ENCODE data around the gene EXOG.

DNA sequence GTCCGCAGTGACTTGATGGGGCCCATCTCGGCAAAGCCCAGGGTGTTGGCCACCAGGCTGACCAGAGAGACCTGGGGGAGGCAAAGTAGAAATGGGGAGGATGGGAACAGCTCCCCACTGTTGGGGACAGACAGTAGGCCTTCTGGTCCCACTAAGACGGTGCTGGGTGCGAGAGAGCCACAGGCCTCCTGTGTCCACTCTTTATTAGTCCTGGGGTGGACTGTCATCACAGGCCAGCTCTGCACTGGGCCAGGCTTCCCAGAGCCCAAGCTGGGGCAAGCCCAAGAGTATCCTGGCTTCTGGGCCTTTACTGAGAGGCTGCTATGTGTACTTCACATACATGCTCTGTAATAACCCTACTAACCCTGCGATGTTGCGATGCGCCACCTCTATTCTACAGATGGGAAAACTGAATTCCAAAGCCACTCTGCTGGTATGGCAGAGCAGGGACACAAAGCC lies 66.4 kb downstream of the EXOG start:
- TF ChIP-seq POLR2AphosphoS5 (IDR thresholded peaks at IDR 0.05), result no peak
- no peak for TF ChIP-seq POLR2A (IDR thresholded peaks at IDR 0.05)
- no peak for TF ChIP-seq CTCF (IDR thresholded peaks at IDR 0.05)
